Liver (tissue), 9 donors: ENCODE results near the gene EMSY. TPM values are rescaled to one million over a fixed set of nuclear protein-coding genes. Genes with fewer than 3 reads are reported as not detected.

Experiments used
- DNase-seq: peaks from one replicate; pipeline ENCODE4 v3.0.0-alpha.2; 2017; ENCODE audit warnings: low spot score
- H3K27ac ChIP-seq, 2 donors: one replicate each; pipeline ENCODE4 v1.7.0; 2013; ENCODE audit warnings: inconsistent platforms in 2 of 2, low read length in 2 of 2, control low read depth in 1 of 2, low read depth in 1 of 2, mild to moderate bottlenecking in 1 of 2
- H3K27me3 ChIP-seq, 4 donors: one replicate each; pipeline versions ENCODE4 v1.6.1 to v1.7.0; 2013; ENCODE audit warnings: low read length in 3 of 4, inconsistent platforms in 1 of 4, mild to moderate bottlenecking in 1 of 4, moderate library complexity in 1 of 4; ENCODE audit not compliant: control insufficient read depth in 4 of 4, insufficient read depth in 4 of 4
- H3K36me3 ChIP-seq, 4 donors: one replicate each; pipeline versions ENCODE4 v1.6.1 to v1.7.0; 2013; ENCODE audit warnings: low read length in 3 of 4, mild to moderate bottlenecking in 3 of 4, low read depth in 1 of 4, moderate library complexity in 1 of 4; ENCODE audit not compliant: control insufficient read depth in 4 of 4, insufficient read depth in 3 of 4
- H3K4me1 ChIP-seq, 4 donors: one replicate each; pipeline versions ENCODE4 v1.6.1 to v1.7.0; 2013; ENCODE audit warnings: low read length in 3 of 4, mild to moderate bottlenecking in 3 of 4, moderate library complexity in 1 of 4; ENCODE audit not compliant: control insufficient read depth in 4 of 4, insufficient read depth in 4 of 4
- H3K4me3 ChIP-seq, 3 donors: one replicate each; pipeline versions ENCODE4 v1.6.1 to v1.7.0; 2013; ENCODE audit warnings: low read length in 3 of 3, control low read depth in 1 of 3, low read depth in 1 of 3, mild to moderate bottlenecking in 1 of 3
- H3K9ac ChIP-seq, 2 donors: one replicate each; pipeline ENCODE4 v1.7.0; 2013; ENCODE audit warnings: low read length in 2 of 2, mild to moderate bottlenecking in 2 of 2, moderate library complexity in 2 of 2, control low read depth in 1 of 2, low read depth in 1 of 2
- H3K9me3 ChIP-seq, 4 donors: one replicate each; pipeline versions ENCODE4 v1.6.1 to v1.7.0; 2013; ENCODE audit warnings: low read length in 3 of 4; ENCODE audit not compliant: control insufficient read depth in 4 of 4
- EGR1 ChIP-seq, 2 donors: IDR thresholded peaks; 2 replicates each; pipeline ENCODE4 v1.6.1; 2016 to 2018; ENCODE audit warnings: antibody characterized with exemption in 2 of 2, low read depth in 2 of 2
- FOXA1 ChIP-seq: IDR thresholded peaks from 2 replicates; pipeline ENCODE4 v1.6.1; 2016; ENCODE audit warnings: antibody characterized with exemption
- FOXA2 ChIP-seq: IDR thresholded peaks from 2 replicates; pipeline ENCODE4 v1.6.1; 2016; ENCODE audit warnings: antibody characterized with exemption
- GABPA ChIP-seq, 2 donors: IDR thresholded peaks in 1 of 2; conservative IDR thresholded peaks in 1 of 2; 2 replicates each; pipeline ENCODE4 v1.6.1; 2016; ENCODE audit warnings: antibody characterized with exemption in 2 of 2, mild to moderate bottlenecking in 1 of 2, moderate library complexity in 1 of 2
- HNF4A ChIP-seq, 2 donors: conservative IDR thresholded peaks; 2 replicates each; pipeline ENCODE4 v1.6.1; 2016; ENCODE audit warnings: antibody characterized with exemption in 2 of 2, mild to moderate bottlenecking in 2 of 2
- HNF4G ChIP-seq: IDR thresholded peaks from 2 replicates; pipeline ENCODE4 v1.6.1; 2016; ENCODE audit warnings: antibody characterized with exemption
- JUND ChIP-seq, 2 donors: IDR thresholded peaks; 2 replicates each; pipeline ENCODE4 v1.6.1; 2016; ENCODE audit warnings: antibody characterized with exemption in 2 of 2
- NR2F2 ChIP-seq: IDR thresholded peaks from 2 replicates; pipeline ENCODE4 v1.6.1; 2016; ENCODE audit warnings: antibody characterized with exemption
- RAD21 ChIP-seq, 2 donors: IDR thresholded peaks; 2 replicates each; pipeline ENCODE4 v1.6.1; 2016; ENCODE audit warnings: antibody characterized with exemption in 2 of 2, mild to moderate bottlenecking in 2 of 2
- RXRA ChIP-seq, 2 donors: IDR thresholded peaks; 2 replicates each; pipeline ENCODE4 v1.6.1; 2017 to 2018; ENCODE audit warnings: antibody characterized with exemption in 2 of 2, mild to moderate bottlenecking in 1 of 2
- SP1 ChIP-seq: IDR thresholded peaks from 2 replicates; pipeline ENCODE4 v1.6.1; 2018; ENCODE audit warnings: antibody characterized with exemption, mild to moderate bottlenecking
- TAF1 ChIP-seq: conservative IDR thresholded peaks from 2 replicates; pipeline ENCODE4 v1.6.1; 2016; ENCODE audit warnings: antibody characterized with exemption, mild to moderate bottlenecking
- YY1 ChIP-seq: IDR thresholded peaks from 2 replicates; pipeline ENCODE4 v1.6.1; 2016; ENCODE audit warnings: antibody characterized with exemption, mild to moderate bottlenecking
- polyA plus RNA-seq, 2 donors: library from polyadenylated mRNA; stranded (reverse) in 1 of 2; unstranded in 1 of 2; fragments of 200-250 nt in 1 of 2; fragments of >200 nt in 1 of 2; fragmentation: Nextera tagmentation in 1 of 2; extraction: Ambion mirVana in 1 of 2; gene quantifications; one replicate each; pipeline versions ENCODE4 v1.2.1 to v1.2.3, GENCODE V29; 2013 to 2015
- total RNA-seq, 2 donors: library from RNA; depleted of rRNA; stranded (reverse); fragments of >200 nt; gene quantifications; one replicate each; pipeline ENCODE4 v1.2.3, GENCODE V29; 2014
- TF ChIP-seq, protein P1 (sequence below): fragments of 150-350 bp; IDR thresholded peaks from 2 replicates; pipeline ENCODE4 v1.5.1; 2017; ENCODE audit warnings: improper control_type of control experiment, low read depth, low read length; ENCODE audit not compliant: missing input control
- TF ChIP-seq, protein P2 (sequence below): IDR thresholded peaks from 2 replicates; pipeline ENCODE4 v1.6.1; 2016; ENCODE audit warnings: antibody characterized with exemption, mild to moderate bottlenecking
- TF ChIP-seq, protein P3 (sequence below): IDR thresholded peaks from 2 replicates; pipeline ENCODE4 v1.6.1; 2016; ENCODE audit warnings: antibody characterized with exemption
- TF ChIP-seq, protein P4 (sequence below): IDR thresholded peaks from 2 replicates; pipeline ENCODE4 v1.6.1; 2016; ENCODE audit warnings: antibody characterized with exemption
- TF ChIP-seq, protein P5 (sequence below): IDR thresholded peaks from 2 replicates; pipeline ENCODE4 v1.6.1; 2016; ENCODE audit warnings: antibody characterized with exemption
- donor health status: healthy.
- donor health status: healthy.
- donor health status: healthy.
- donor health status: healthy.
- donor health status: healthy.

EMSY gene
- total and polyA plus RNA-seq, 4 donors, result 4.2 to 14.8 (median 8.9) TPM

DNA sequence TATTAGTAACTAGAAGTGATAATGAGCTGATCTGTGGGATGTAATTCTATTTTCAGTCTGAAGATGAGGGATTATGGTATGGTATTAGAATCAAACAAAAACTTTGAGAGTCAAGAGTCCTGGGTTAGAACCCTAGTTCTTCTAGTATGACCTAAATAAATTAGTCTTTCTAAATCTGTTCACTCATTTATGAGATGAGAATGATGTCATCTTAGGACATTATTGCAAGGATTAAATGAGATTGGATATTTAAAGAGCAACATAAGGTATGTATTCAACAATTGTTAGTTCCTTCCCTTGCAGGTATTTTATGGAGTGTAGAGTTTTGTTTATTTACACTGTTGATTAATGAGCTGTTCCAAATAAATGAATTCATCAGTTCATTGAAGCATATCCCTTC lies 21.8 kb downstream of the EMSY start:
- DNase-seq, result no peak
- no peaks in the 10 kb centered on the region for H3K9me3 ChIP-seq
- TF ChIP-seq SP1 (no peak), TAF1 (no peak), NR2F2 (no peak), HNF4A (conservative IDR thresholded peaks at IDR 0.05) (no peak), EGR1 (IDR thresholded peaks at IDR 0.05; ENCODE audit: low read depth in 2 of 2) (no peak), RAD21 (IDR thresholded peaks at IDR 0.05) (no peak), YY1 (no peak), GABPA (IDR thresholded peaks at IDR 0.05 in 1 of 2, conservative IDR thresholded peaks at IDR 0.05 in 1 of 2) (no peak), RXRA (IDR thresholded peaks at IDR 0.05) (no peak), FOXA1 (no peak), HNF4G (no peak), JUND (IDR thresholded peaks at IDR 0.05) (no peak), FOXA2 (no peak)
- TF ChIP-seq, protein P1, sequence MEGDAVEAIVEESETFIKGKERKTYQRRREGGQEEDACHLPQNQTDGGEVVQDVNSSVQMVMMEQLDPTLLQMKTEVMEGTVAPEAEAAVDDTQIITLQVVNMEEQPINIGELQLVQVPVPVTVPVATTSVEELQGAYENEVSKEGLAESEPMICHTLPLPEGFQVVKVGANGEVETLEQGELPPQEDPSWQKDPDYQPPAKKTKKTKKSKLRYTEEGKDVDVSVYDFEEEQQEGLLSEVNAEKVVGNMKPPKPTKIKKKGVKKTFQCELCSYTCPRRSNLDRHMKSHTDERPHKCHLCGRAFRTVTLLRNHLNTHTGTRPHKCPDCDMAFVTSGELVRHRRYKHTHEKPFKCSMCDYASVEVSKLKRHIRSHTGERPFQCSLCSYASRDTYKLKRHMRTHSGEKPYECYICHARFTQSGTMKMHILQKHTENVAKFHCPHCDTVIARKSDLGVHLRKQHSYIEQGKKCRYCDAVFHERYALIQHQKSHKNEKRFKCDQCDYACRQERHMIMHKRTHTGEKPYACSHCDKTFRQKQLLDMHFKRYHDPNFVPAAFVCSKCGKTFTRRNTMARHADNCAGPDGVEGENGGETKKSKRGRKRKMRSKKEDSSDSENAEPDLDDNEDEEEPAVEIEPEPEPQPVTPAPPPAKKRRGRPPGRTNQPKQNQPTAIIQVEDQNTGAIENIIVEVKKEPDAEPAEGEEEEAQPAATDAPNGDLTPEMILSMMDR, result no peak
- TF ChIP-seq, protein P2, sequence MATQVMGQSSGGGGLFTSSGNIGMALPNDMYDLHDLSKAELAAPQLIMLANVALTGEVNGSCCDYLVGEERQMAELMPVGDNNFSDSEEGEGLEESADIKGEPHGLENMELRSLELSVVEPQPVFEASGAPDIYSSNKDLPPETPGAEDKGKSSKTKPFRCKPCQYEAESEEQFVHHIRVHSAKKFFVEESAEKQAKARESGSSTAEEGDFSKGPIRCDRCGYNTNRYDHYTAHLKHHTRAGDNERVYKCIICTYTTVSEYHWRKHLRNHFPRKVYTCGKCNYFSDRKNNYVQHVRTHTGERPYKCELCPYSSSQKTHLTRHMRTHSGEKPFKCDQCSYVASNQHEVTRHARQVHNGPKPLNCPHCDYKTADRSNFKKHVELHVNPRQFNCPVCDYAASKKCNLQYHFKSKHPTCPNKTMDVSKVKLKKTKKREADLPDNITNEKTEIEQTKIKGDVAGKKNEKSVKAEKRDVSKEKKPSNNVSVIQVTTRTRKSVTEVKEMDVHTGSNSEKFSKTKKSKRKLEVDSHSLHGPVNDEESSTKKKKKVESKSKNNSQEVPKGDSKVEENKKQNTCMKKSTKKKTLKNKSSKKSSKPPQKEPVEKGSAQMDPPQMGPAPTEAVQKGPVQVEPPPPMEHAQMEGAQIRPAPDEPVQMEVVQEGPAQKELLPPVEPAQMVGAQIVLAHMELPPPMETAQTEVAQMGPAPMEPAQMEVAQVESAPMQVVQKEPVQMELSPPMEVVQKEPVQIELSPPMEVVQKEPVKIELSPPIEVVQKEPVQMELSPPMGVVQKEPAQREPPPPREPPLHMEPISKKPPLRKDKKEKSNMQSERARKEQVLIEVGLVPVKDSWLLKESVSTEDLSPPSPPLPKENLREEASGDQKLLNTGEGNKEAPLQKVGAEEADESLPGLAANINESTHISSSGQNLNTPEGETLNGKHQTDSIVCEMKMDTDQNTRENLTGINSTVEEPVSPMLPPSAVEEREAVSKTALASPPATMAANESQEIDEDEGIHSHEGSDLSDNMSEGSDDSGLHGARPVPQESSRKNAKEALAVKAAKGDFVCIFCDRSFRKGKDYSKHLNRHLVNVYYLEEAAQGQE, result no peak
- TF ChIP-seq, protein P3, sequence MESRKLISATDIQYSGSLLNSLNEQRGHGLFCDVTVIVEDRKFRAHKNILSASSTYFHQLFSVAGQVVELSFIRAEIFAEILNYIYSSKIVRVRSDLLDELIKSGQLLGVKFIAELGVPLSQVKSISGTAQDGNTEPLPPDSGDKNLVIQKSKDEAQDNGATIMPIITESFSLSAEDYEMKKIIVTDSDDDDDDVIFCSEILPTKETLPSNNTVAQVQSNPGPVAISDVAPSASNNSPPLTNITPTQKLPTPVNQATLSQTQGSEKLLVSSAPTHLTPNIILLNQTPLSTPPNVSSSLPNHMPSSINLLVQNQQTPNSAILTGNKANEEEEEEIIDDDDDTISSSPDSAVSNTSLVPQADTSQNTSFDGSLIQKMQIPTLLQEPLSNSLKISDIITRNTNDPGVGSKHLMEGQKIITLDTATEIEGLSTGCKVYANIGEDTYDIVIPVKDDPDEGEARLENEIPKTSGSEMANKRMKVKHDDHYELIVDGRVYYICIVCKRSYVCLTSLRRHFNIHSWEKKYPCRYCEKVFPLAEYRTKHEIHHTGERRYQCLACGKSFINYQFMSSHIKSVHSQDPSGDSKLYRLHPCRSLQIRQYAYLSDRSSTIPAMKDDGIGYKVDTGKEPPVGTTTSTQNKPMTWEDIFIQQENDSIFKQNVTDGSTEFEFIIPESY, result no peak
- TF ChIP-seq, protein P4, sequence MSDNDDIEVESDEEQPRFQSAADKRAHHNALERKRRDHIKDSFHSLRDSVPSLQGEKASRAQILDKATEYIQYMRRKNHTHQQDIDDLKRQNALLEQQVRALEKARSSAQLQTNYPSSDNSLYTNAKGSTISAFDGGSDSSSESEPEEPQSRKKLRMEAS, result no peak
- TF ChIP-seq, protein P5, sequence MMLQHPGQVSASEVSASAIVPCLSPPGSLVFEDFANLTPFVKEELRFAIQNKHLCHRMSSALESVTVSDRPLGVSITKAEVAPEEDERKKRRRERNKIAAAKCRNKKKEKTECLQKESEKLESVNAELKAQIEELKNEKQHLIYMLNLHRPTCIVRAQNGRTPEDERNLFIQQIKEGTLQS, result no peak
- H3K4me1 ChIP-seq, result no peaks in the 10 kb centered on the region
- H3K36me3 ChIP-seq, result peaks cover 2 to 14% (median 9%) of the 10 kb centered on the region in 4 donors
- no peak overlapping the region for H3K9ac ChIP-seq
- H3K27me3 ChIP-seq, result no peaks in the 10 kb centered on the region
- H3K4me3 ChIP-seq, result no peak overlapping the region
- no peak overlapping the region for H3K27ac ChIP-seq
